SK-N-SH (cell line): ENCODE data around the gene ALG6. TPM values are rescaled to one million over a fixed set of nuclear protein-coding genes. Genes with fewer than 3 reads are reported as not detected.

ENCODE experiments used
- CTCF ChIA-PET: fragments of 300-600, 350-600 bp; formaldehyde crosslinking; extraction: SDS; loops from one replicate; lab custom pipeline; 2021; lab: Yijun Ruan, JAX
- POLR2A ChIA-PET: fragments of 350-600 bp; sonication (Branson Sonifier 250); formaldehyde crosslinking; extraction: SDS; loops from one replicate; lab custom pipeline; 2020; ENCODE audit warnings: antibody characterized with exemption, inconsistent platforms; lab: Yijun Ruan, JAX
- DNase-seq: peaks from one replicate; pipeline ENCODE4 v3.0.0; 2012
- H2AFZ ChIP-seq: fragments of 200-600 bp; sonication (generic); 2 replicates; pipeline ENCODE4 v1.8.1; 2016; ENCODE audit warnings: antibody characterized with exemption, mild to moderate bottlenecking, low read depth
- H3F3A ChIP-seq: fragments of 200-600 bp; sonication (generic); replicated peaks from 2 replicates; pipeline ENCODE3; 2016; ENCODE audit warnings: antibody characterized with exemption, mild to moderate bottlenecking; ENCODE audit not compliant: insufficient read depth
- H3K27ac ChIP-seq, 2 experiments: fragments of 200-500 bp in 1 of 2; fragments of 200-600 bp in 1 of 2; sonication (Bioruptor generic) in 1 of 2; sonication (generic), shearing (Covaris generic) in 1 of 2; 2 replicates each; pipeline versions ENCODE4 v1.5.1 to v1.6.1; 2014 to 2016; ENCODE audit warnings: low read depth in 2 of 2, inconsistent platforms in 1 of 2, low read length in 1 of 2, mild to moderate bottlenecking in 1 of 2, mixed read lengths in 1 of 2
- H3K27me3 ChIP-seq: fragments of 200-600 bp; sonication (generic), shearing (Covaris generic); 2 replicates; pipeline ENCODE4 v1.6.1; 2016; ENCODE audit warnings: mixed run types; ENCODE audit not compliant: insufficient read depth
- H3K36me3 ChIP-seq, 2 experiments: fragments of 200-500 bp in 1 of 2; fragments of 200-600 bp in 1 of 2; sonication (Bioruptor generic) in 1 of 2; sonication (generic) in 1 of 2; replicated peaks in 1 of 2; 2 replicates each; pipeline versions ENCODE3 to v1.5.1; 2014 to 2016; ENCODE audit warnings: low read length in 1 of 2, mild to moderate bottlenecking in 1 of 2; ENCODE audit not compliant: insufficient read depth in 2 of 2, control insufficient read depth in 1 of 2
- H3K4me1 ChIP-seq, 2 experiments: fragments of 200-500 bp in 1 of 2; fragments of 200-600 bp in 1 of 2; sonication (Bioruptor generic) in 1 of 2; sonication (generic), shearing (Covaris generic) in 1 of 2; 2 replicates each; pipeline versions ENCODE4 v1.5.1 to v1.6.1; 2014 to 2016; ENCODE audit warnings: low read depth in 1 of 2, low read length in 1 of 2, mixed run types in 1 of 2; ENCODE audit not compliant: insufficient read depth in 2 of 2, control insufficient read depth in 1 of 2
- H3K4me2 ChIP-seq: fragments of 200-600 bp; sonication (generic), shearing (Covaris generic); 2 replicates; pipeline ENCODE4 v1.6.1; 2017; ENCODE audit warnings: mixed run types
- H3K4me3 ChIP-seq, 2 experiments: fragments of 200-500 bp in 1 of 2; fragments of 200-600 bp in 1 of 2; sonication (Bioruptor generic) in 1 of 2; sonication (generic), shearing (Covaris generic) in 1 of 2; 2 replicates each; pipeline versions ENCODE4 v1.5.1 to v1.8.1; 2014 to 2016; ENCODE audit warnings: low read depth in 2 of 2, inconsistent platforms in 1 of 2, low read length in 1 of 2, mild to moderate bottlenecking in 1 of 2, mixed read lengths in 1 of 2, moderate library complexity in 1 of 2
- H3K79me2 ChIP-seq: fragments of 200-600 bp; sonication (generic); 2 replicates; pipeline ENCODE4 v1.8.1; 2017; ENCODE audit warnings: mild to moderate bottlenecking; ENCODE audit not compliant: insufficient read depth
- H3K9ac ChIP-seq: fragments of 200-600 bp; sonication (generic); 2 replicates; pipeline ENCODE4 v1.6.1; 2017; ENCODE audit warnings: mixed run types
- H3K9me2 ChIP-seq: fragments of 200-600 bp; sonication (generic); 2 replicates; pipeline ENCODE4 v1.6.1; 2017; ENCODE audit warnings: mixed run types
- H3K9me3 ChIP-seq: fragments of 200-600 bp; sonication (generic); 2 replicates; pipeline ENCODE4 v1.6.1; 2017; ENCODE audit warnings: mixed run types, mild to moderate bottlenecking, moderate library complexity
- H4K20me1 ChIP-seq: fragments of 200-600 bp; sonication (generic); 2 replicates; pipeline ENCODE4 v1.6.1; 2017; ENCODE audit warnings: mild to moderate bottlenecking, mixed run types; ENCODE audit not compliant: insufficient read depth
- ELF1 ChIP-seq: IDR thresholded peaks from 2 replicates; pipeline ENCODE4 v1.4.0; 2012
- EZH2phosphoT487 ChIP-seq: fragments of 200-600 bp; sonication (generic); IDR thresholded peaks from 2 replicates; pipeline ENCODE4 v1.6.1; 2017; ENCODE audit warnings: low read depth, mixed run types, mild to moderate bottlenecking, antibody characterized with exemption, moderate library complexity, borderline replicate concordance
- FOSL2 ChIP-seq: IDR thresholded peaks from 2 replicates; pipeline ENCODE4 v1.4.0; 2012; ENCODE audit warnings: low read depth, mild to moderate bottlenecking, moderate library complexity, borderline replicate concordance
- FOXJ3 ChIP-seq: sonication (generic); formaldehyde crosslinking; IDR thresholded peaks from 2 replicates; pipeline ENCODE4 v1.5.1; 2020; ENCODE audit warnings: mild to moderate bottlenecking, missing genetic modification reagents
- FOXM1 ChIP-seq: IDR thresholded peaks from 2 replicates; pipeline ENCODE4 v1.4.0; 2012; ENCODE audit warnings: low read depth, mild to moderate bottlenecking
- GABPA ChIP-seq: IDR thresholded peaks from 2 replicates; pipeline ENCODE4 v1.4.0; 2012; ENCODE audit warnings: low read depth, mild to moderate bottlenecking
- MEF2A ChIP-seq: IDR thresholded peaks from 2 replicates; pipeline ENCODE4 v1.4.0; 2012; ENCODE audit warnings: low read depth, borderline replicate concordance
- MXI1 ChIP-seq: IDR thresholded peaks from 2 replicates; pipeline ENCODE4 v1.6.1; 2012; ENCODE audit warnings: mild to moderate bottlenecking, low read depth, low read length, improper control_type of control experiment
- NFIC ChIP-seq: IDR thresholded peaks from 2 replicates; pipeline ENCODE4 v1.4.0; 2012; ENCODE audit warnings: borderline replicate concordance
- PBX3 ChIP-seq: IDR thresholded peaks from 2 replicates; pipeline ENCODE4; 2012
- SIN3A ChIP-seq: IDR thresholded peaks from 2 replicates; pipeline ENCODE4 v1.6.1; 2012; ENCODE audit warnings: low read depth, mild to moderate bottlenecking, low read length, moderate library complexity, borderline replicate concordance
- WGBS: methylation state at CpG from one replicate; pipeline ENCODE4 v1.1.6; 2017; ENCODE audit warnings: low lambda C conversion rate; 5-methylcytosine and 5-hydroxymethylcytosine counted together
- polyA plus RNA-seq, 3 experiments: library from polyadenylated mRNA; depleted of rRNA; stranded (reverse); fragments of >200 nt; gene quantifications; 2 replicates each; pipeline ENCODE4 v1.2.3, GENCODE V29; 2012
- TF ChIP-seq, protein P1 (sequence below): IDR thresholded peaks from 2 replicates; pipeline ENCODE4 v1.6.1; 2012; ENCODE audit warnings: mild to moderate bottlenecking, low read depth, low read length, moderate library complexity
- TF ChIP-seq, protein P2 (sequence below): IDR thresholded peaks from 2 replicates; pipeline ENCODE4 v1.4.0; 2012; ENCODE audit warnings: low read depth, borderline replicate concordance

Gene ALG6
- polyA plus RNA-seq, 1 of the 3 experiments (the other 2 are of a cell fraction) = 3.8 TPM

GRCh38 chr1:63423649-63424048, 56.2 kb downstream of the ALG6 start:
- Histone ChIP-seq H3K27ac (no peak overlapping the region), H3K4me2 (no peak overlapping the region), H3K4me1 (no peaks in the 10 kb centered on the region), H3F3A (no peaks in the 10 kb centered on the region), H2AFZ (no peak overlapping the region), H3K9ac (no peak overlapping the region), H3K36me3 (no peaks in the 10 kb centered on the region), H3K27me3 (no peaks in the 10 kb centered on the region), H3K9me2 (no peaks in the 10 kb centered on the region), H4K20me1 (no peaks in the 10 kb centered on the region), H3K79me2 (no peaks in the 10 kb centered on the region)
- POLR2A ChIA-PET = no interaction called here
- DNase-seq = no peak
- 95% methylated on average over 2 of the region's 2 CpGs for WGBS
- no peak for TF ChIP-seq PBX3
- TF ChIP-seq EZH2phosphoT487 = no peak
- TF ChIP-seq FOXJ3 (CRISPR knock-in tag) = no peak
- TF ChIP-seq, all 33 proteins: peak for 0
- CTCF ChIA-PET = no interaction called here
- no peak overlapping the region for H3K4me3 ChIP-seq
- no peaks in the 10 kb centered on the region for H3K9me3 ChIP-seq

DNA sequence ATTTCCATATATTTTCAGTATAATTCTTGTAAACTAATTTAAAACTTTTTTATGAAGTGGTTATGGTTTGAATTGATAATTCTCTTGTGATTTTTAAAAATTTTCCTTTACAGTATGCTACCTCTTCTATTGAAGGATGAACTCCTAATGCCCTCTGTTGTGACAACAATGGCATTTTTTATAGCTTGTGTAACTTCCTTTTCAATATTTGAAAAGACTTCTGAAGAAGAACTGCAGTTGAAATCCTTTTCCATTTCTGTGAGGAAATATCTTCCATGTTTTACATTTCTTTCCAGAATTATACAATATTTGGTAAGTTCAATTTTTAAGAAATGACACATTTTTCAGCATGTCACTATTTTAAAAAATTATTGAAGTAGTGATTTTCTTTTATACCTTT, 61.4 kb downstream of the ALG6 start:
- Histone ChIP-seq H2AFZ (no peak overlapping the region), H3K27me3 (no peaks in the 10 kb centered on the region), H3K79me2 (no peaks in the 10 kb centered on the region), H3K36me3 (peaks cover 0 to 30% of the 10 kb centered on the region in 2 experiments), H4K20me1 (no peaks in the 10 kb centered on the region), H3K9me3 (0 out of 2 replicates have a peak, but pooled peaks cover 5% of the 10 kb centered on the region), H3K9ac (no peak overlapping the region), H3K4me3 (no peak overlapping the region), H3K27ac (no peak overlapping the region), H3K4me1 (no peaks in the 10 kb centered on the region), H3K9me2 (no peaks in the 10 kb centered on the region), H3F3A (no peaks in the 10 kb centered on the region), H3K4me2 (no peak overlapping the region)
- DNase-seq = no peak
- ChIA-PET POLR2A (no interaction called here), CTCF (interaction anchor here (0.9 to 1.2 kb wide), 3 partner anchors 12 to 886 kb away, joined by 3 to 4 read pairs (median 3); no protein-coding TSS in a partner anchor)
- no peak for TF ChIP-seq ELF1

DNA sequence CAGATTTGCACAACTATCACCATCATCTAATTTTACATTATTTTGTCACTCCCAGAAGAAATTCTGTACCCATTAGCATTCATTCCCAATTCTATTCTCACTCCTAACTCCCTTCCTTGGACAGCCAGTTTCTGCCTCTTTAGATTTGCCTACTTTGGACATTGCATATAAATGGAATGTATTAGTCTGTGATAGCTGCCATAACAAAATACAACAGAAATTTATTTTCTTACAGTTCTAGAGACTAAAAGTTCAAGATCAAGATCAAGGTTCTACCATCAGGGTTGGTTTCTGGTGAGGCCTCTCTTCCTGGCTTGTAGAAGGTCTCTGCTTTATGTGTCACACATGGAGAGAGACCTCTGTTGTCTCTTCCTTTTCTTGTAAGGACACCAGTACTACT, 61.9 kb downstream of the ALG6 start:
- Histone ChIP-seq H3K79me2 (no peaks in the 10 kb centered on the region), H3K27me3 (no peaks in the 10 kb centered on the region), H3K4me2 (no peak overlapping the region), H3K36me3 (peaks cover 0 to 30% of the 10 kb centered on the region in 2 experiments), H3F3A (no peaks in the 10 kb centered on the region), H3K4me3 (no peak overlapping the region), H3K9me3 (0 out of 2 replicates have a peak, but pooled peaks cover 5% of the 10 kb centered on the region), H3K9ac (no peak overlapping the region), H4K20me1 (no peaks in the 10 kb centered on the region), H3K4me1 (no peaks in the 10 kb centered on the region), H3K27ac (no peak overlapping the region), H3K9me2 (no peaks in the 10 kb centered on the region), H2AFZ (no peak overlapping the region)
- DNase-seq = no peak
- ChIA-PET POLR2A (no interaction called here), CTCF (interaction anchor here (0.9 to 1.2 kb wide), 3 partner anchors 13 to 887 kb away, joined by 3 to 4 read pairs (median 3); no protein-coding TSS in a partner anchor)
- no peak for TF ChIP-seq FOXM1
- no peak for TF ChIP-seq FOSL2
- TF ChIP-seq NFIC = no peak
- TF ChIP-seq, protein P1, sequence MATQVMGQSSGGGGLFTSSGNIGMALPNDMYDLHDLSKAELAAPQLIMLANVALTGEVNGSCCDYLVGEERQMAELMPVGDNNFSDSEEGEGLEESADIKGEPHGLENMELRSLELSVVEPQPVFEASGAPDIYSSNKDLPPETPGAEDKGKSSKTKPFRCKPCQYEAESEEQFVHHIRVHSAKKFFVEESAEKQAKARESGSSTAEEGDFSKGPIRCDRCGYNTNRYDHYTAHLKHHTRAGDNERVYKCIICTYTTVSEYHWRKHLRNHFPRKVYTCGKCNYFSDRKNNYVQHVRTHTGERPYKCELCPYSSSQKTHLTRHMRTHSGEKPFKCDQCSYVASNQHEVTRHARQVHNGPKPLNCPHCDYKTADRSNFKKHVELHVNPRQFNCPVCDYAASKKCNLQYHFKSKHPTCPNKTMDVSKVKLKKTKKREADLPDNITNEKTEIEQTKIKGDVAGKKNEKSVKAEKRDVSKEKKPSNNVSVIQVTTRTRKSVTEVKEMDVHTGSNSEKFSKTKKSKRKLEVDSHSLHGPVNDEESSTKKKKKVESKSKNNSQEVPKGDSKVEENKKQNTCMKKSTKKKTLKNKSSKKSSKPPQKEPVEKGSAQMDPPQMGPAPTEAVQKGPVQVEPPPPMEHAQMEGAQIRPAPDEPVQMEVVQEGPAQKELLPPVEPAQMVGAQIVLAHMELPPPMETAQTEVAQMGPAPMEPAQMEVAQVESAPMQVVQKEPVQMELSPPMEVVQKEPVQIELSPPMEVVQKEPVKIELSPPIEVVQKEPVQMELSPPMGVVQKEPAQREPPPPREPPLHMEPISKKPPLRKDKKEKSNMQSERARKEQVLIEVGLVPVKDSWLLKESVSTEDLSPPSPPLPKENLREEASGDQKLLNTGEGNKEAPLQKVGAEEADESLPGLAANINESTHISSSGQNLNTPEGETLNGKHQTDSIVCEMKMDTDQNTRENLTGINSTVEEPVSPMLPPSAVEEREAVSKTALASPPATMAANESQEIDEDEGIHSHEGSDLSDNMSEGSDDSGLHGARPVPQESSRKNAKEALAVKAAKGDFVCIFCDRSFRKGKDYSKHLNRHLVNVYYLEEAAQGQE = no peak
- TF ChIP-seq MXI1 = no peak
- TF ChIP-seq ELF1 = no peak
- no peak for TF ChIP-seq SIN3A
- no peak for TF ChIP-seq MEF2A
- TF ChIP-seq GABPA = no peak
- TF ChIP-seq FOXJ3 (CRISPR knock-in tag) = no peak
- TF ChIP-seq, protein P2, sequence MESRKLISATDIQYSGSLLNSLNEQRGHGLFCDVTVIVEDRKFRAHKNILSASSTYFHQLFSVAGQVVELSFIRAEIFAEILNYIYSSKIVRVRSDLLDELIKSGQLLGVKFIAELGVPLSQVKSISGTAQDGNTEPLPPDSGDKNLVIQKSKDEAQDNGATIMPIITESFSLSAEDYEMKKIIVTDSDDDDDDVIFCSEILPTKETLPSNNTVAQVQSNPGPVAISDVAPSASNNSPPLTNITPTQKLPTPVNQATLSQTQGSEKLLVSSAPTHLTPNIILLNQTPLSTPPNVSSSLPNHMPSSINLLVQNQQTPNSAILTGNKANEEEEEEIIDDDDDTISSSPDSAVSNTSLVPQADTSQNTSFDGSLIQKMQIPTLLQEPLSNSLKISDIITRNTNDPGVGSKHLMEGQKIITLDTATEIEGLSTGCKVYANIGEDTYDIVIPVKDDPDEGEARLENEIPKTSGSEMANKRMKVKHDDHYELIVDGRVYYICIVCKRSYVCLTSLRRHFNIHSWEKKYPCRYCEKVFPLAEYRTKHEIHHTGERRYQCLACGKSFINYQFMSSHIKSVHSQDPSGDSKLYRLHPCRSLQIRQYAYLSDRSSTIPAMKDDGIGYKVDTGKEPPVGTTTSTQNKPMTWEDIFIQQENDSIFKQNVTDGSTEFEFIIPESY = no peak
